Measurements from ENCODE around the gene SPRED2. TPM values are rescaled to one million over a fixed set of nuclear protein-coding genes. Genes with fewer than 3 reads are reported as not detected.

The SPRED2 gene
- total and polyA plus RNA-seq, 8 donors, result 6.4 to 23.3 (median 11.5) TPM

GRCh38 chr2:65265671-65266045, 166.7 kb downstream of the SPRED2 start:
- no peak overlapping the region for H3K4me3 ChIP-seq
- H3K9me3 ChIP-seq, result no peaks in the 10 kb centered on the region
- no peak for DNase-seq
- H3K27ac ChIP-seq, result no peak overlapping the region
- H3K27me3 ChIP-seq, result no peaks in the 10 kb centered on the region
- peaks cover 0 to 90% (median 76%) of the 10 kb centered on the region in 4 donors for H3K36me3 ChIP-seq
- H3K4me1 ChIP-seq, result peaks cover 0 to 10% (median 3%) of the 10 kb centered on the region in 4 donors
- intact Hi-C loops (cut with DNase I; ENCODE audit: low total_unique reads), result loop anchor here (10.0 kb wide), 2 partner anchors 169 to 289 kb away; partner anchors contain the start of gene SPRED2
- TF ChIP-seq EP300 (IDR thresholded peaks at IDR 0.05) (no peak), POLR2AphosphoS5 (IDR thresholded peaks at IDR 0.05) (no peak), POLR2A (IDR thresholded peaks at IDR 0.05) (no peak), CTCF (IDR thresholded peaks at IDR 0.05) (no peak)

- DNase-seq, result peak in 1 of 2 donors; percentile 93
- H3K27ac ChIP-seq, result no peak overlapping the region
- no peaks in the 10 kb centered on the region for H3K9me3 ChIP-seq
- intact Hi-C loops (cut with DNase I; ENCODE audit: low total_unique reads), result loop anchor here (10.0 kb wide), 2 partner anchors 170 to 290 kb away; partner anchors contain the start of gene SPRED2
- no peaks in the 10 kb centered on the region for H3K27me3 ChIP-seq
- H3K36me3 ChIP-seq, result peaks cover 0 to 85% (median 81%) of the 10 kb centered on the region in 4 donors
- H3K4me1 ChIP-seq, result peaks cover 0 to 13% (median 3%) of the 10 kb centered on the region in 4 donors
- TF ChIP-seq POLR2AphosphoS5 (IDR thresholded peaks at IDR 0.05) (peak in 1 of 3 donors; percentile 76), CTCF (IDR thresholded peaks at IDR 0.05) (peak in 5 of 7 experiments; percentile 41 to 74 (median 64)), POLR2A (IDR thresholded peaks at IDR 0.05) (no peak), EP300 (IDR thresholded peaks at IDR 0.05) (no peak)
- no peak overlapping the region for H3K4me3 ChIP-seq
- WGBS, 5 donors, result 35 to 42% (median 40%) methylated on average over 8 of the region's 8 CpGs
These were observed 167.4 kb downstream of the SPRED2 start for GRCh38 chr2:65264821-65265670.

- intact Hi-C loops (cut with DNase I; ENCODE audit: low total_unique reads), result loop anchor here (10.0 kb wide), 2 partner anchors 171 to 291 kb away; partner anchors contain the start of gene SPRED2
- H3K9me3 ChIP-seq, result no peaks in the 10 kb centered on the region
- no peaks in the 10 kb centered on the region for H3K27me3 ChIP-seq
- peaks cover 0 to 13% (median 5%) of the 10 kb centered on the region in 4 donors for H3K4me1 ChIP-seq
- no peak for TF ChIP-seq CTCF (IDR thresholded peaks at IDR 0.05)
- TF ChIP-seq EP300 (IDR thresholded peaks at IDR 0.05), result no peak
- TF ChIP-seq POLR2AphosphoS5 (IDR thresholded peaks at IDR 0.05), result no peak
- no peak for TF ChIP-seq POLR2A (IDR thresholded peaks at IDR 0.05)
- peaks cover 0 to 88% (median 83%) of the 10 kb centered on the region in 4 donors for H3K36me3 ChIP-seq
- no peak for DNase-seq
- H3K27ac ChIP-seq, result no peak overlapping the region
- H3K4me3 ChIP-seq, result no peak overlapping the region
- WGBS, 5 donors, result 84 to 94% (median 90%) methylated on average over 7 of the region's 7 CpGs
These were observed 168.4 kb downstream of the SPRED2 start for GRCh38 chr2:65263986-65264385.

GRCh38 chr2:65263262-65263661, 169.1 kb downstream of the SPRED2 start:
- H3K9me3 ChIP-seq, result no peaks in the 10 kb centered on the region
- peaks cover 0 to 88% (median 83%) of the 10 kb centered on the region in 4 donors for H3K36me3 ChIP-seq
- peaks cover 0 to 13% (median 5%) of the 10 kb centered on the region in 4 donors for H3K4me1 ChIP-seq
- no peaks in the 10 kb centered on the region for H3K27me3 ChIP-seq
- DNase-seq, result no peak
- 96 to 100% (median 100%) methylated on average over 1 of the region's 1 CpG for WGBS, 5 donors
- no peak overlapping the region for H3K4me3 ChIP-seq
- TF ChIP-seq POLR2A (IDR thresholded peaks at IDR 0.05) (no peak), POLR2AphosphoS5 (IDR thresholded peaks at IDR 0.05) (no peak), CTCF (IDR thresholded peaks at IDR 0.05) (no peak)
- intact Hi-C loops (cut with DNase I; ENCODE audit: low total_unique reads), result loop anchor here (10.0 kb wide), 2 partner anchors 172 to 292 kb away; partner anchors contain the start of gene SPRED2
- H3K27ac ChIP-seq, result no peak overlapping the region

Measured in stomach (tissue), 9 donors.